ENCODE data around the gene WDR26. TPM values are rescaled to one million over a fixed set of nuclear protein-coding genes. Genes with fewer than 3 reads are reported as not detected.
"Not testable (repeated sequence)": the region's sequence is repeated elsewhere in the genome, so short reads cannot be mapped to it uniquely, and the experiment has no call there.

Gene WDR26
- total RNA-seq, 1 donor from 2014 or later = 106 TPM

DNA sequence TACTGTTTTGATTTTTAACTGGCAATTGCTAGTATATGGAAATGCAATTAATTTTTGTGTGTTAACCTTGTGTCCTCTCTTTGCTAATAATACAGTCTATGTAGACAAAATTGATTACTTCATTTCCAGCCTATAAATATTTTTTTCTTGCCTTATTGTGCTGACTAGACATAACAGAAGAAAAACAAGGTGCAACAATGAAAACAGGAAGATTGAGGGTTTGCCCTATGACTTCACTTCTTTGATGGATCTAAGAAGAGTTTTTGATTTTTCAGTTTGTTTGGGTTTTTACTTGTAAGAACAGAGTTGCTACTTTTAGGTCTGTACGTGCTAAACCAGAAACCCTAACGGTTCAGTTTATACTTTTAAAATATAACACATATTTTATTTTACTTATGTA is 86.5 kb downstream of the WDR26 start:
- no peak for TF ChIP-seq CTCF (IDR thresholded peaks at IDR 0.05)
- H3K4me3 Mint-ChIP-seq (ENCODE audit: unreplicated experiment) = no peak overlapping the region
- no peaks in the 10 kb centered on the region for H3K36me3 Mint-ChIP-seq (ENCODE audit: unreplicated experiment)

DNA sequence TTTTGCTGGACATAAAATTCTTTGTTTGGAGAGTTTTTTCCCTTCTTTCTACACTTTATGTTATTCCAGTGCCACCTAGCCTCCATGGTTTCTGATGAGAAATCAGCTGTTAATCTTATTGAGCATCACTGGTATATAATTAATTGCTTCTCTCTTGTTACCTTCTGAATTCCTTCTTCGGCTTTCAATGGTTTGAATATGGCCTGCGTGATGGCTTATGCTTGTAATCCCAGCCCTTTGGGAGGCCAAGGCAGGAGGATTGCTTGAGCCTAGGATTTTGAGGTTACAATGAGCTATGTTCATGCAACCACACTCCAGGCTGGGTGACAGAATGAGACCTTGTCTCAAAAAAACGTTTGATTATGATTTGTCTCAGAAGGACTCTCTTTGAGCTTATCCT is 90.9 kb downstream of the WDR26 start:
- TF ChIP-seq CTCF (IDR thresholded peaks at IDR 0.05) = no peak
- H3K36me3 Mint-ChIP-seq (ENCODE audit: unreplicated experiment) = no peaks in the 10 kb centered on the region
- DNase-seq (ENCODE audit: extremely low spot score, unreplicated experiment) = no peak
- H3K4me1 Mint-ChIP-seq (ENCODE audit: unreplicated experiment) = peaks cover 2% of the 10 kb centered on the region
- no peaks in the 10 kb centered on the region for H3K9me3 Mint-ChIP-seq (ENCODE audit: unreplicated experiment)
- H3K4me3 Mint-ChIP-seq (ENCODE audit: unreplicated experiment) = no peak overlapping the region
- H3K27ac Mint-ChIP-seq (ENCODE audit: unreplicated experiment) = no peak overlapping the region
- H3K27me3 Mint-ChIP-seq (ENCODE audit: unreplicated experiment) = peaks cover 28% of the 10 kb centered on the region

More for the DNA sequence above, 86.5 kb downstream of the WDR26 start:
- H3K4me1 Mint-ChIP-seq (ENCODE audit: unreplicated experiment) = no peaks in the 10 kb centered on the region
- no peak for DNase-seq (ENCODE audit: extremely low spot score, unreplicated experiment)
- peaks cover 25% of the 10 kb centered on the region for H3K27me3 Mint-ChIP-seq (ENCODE audit: unreplicated experiment)
- H3K27ac Mint-ChIP-seq (ENCODE audit: unreplicated experiment) = no peak overlapping the region
- no peaks in the 10 kb centered on the region for H3K9me3 Mint-ChIP-seq (ENCODE audit: unreplicated experiment)

GRCh38 chr1:224340453-224341384 is 93.9 kb downstream of the WDR26 start:
- H3K36me3 Mint-ChIP-seq (ENCODE audit: unreplicated experiment); H3K9me3 Mint-ChIP-seq (ENCODE audit: unreplicated experiment); H3K4me1 Mint-ChIP-seq (ENCODE audit: unreplicated experiment); H3K27ac Mint-ChIP-seq (ENCODE audit: unreplicated experiment); DNase-seq (ENCODE audit: extremely low spot score, unreplicated experiment): not testable (repeated sequence)
- H3K27me3 Mint-ChIP-seq (ENCODE audit: unreplicated experiment) = peaks cover 11% of the 10 kb centered on the region
- peak overlapping the region; percentile 63 for H3K4me3 Mint-ChIP-seq (ENCODE audit: unreplicated experiment)

- DNase-seq (ENCODE audit: extremely low spot score, unreplicated experiment) = no peak
- Mint-ChIP-seq H3K4me3 (ENCODE audit: unreplicated experiment) (no peak overlapping the region), H3K36me3 (ENCODE audit: unreplicated experiment) (no peaks in the 10 kb centered on the region), H3K4me1 (ENCODE audit: unreplicated experiment) (peaks cover 2% of the 10 kb centered on the region), H3K9me3 (ENCODE audit: unreplicated experiment) (no peaks in the 10 kb centered on the region), H3K27me3 (ENCODE audit: unreplicated experiment) (peaks cover 10% of the 10 kb centered on the region), H3K27ac (ENCODE audit: unreplicated experiment) (no peak overlapping the region)
- TF ChIP-seq CTCF (IDR thresholded peaks at IDR 0.05) = no peak
Measured at GRCh38 chr1:224339442-224340033, 95.1 kb downstream of the WDR26 start.

DNA sequence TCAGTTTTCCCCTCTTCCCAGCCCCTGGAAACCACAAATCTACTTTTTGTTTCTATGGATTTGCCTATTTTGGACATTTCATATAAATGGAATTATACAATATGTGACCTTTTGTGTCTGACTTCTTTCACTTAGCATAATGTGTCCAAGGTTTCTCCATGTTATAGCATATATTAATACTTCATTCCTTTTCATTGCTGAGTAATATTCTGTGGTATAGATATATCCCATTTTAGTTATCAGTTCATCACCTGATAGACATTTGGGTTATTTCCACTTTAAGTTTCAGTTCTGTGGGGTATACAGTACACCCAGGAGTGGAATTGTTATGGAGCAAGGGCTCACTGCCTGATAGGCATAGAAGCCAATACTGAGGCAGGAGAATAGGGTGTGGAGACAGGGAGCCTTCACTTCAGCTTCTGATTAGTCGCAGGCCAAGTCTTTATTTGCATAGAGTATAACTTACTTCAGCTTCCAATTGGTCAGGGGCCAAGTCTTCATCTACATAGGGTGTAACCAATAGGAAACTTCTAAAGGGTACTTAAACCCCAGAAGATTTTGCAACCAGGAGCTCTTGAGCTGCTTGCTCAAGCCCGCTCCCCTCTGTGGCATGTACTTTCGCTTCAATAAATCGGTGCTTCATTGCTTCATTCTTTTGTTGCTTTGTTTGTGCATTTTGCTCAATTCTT is 96.3 kb downstream of the WDR26 start:
- Mint-ChIP-seq H3K9me3 (ENCODE audit: unreplicated experiment) (no peaks in the 10 kb centered on the region), H3K36me3 (ENCODE audit: unreplicated experiment) (no peaks in the 10 kb centered on the region), H3K4me1 (ENCODE audit: unreplicated experiment) (peaks cover 2% of the 10 kb centered on the region), H3K4me3 (ENCODE audit: unreplicated experiment) (no peak overlapping the region), H3K27ac (ENCODE audit: unreplicated experiment) (no peak overlapping the region), H3K27me3 (ENCODE audit: unreplicated experiment) (peaks cover 14% of the 10 kb centered on the region)
- DNase-seq (ENCODE audit: extremely low spot score, unreplicated experiment) = no peak
- no peak for TF ChIP-seq CTCF (IDR thresholded peaks at IDR 0.05)

Small RNA genes lying within 50 kb of the gene (microRNA-seq; reads per million reads assigned to microRNA genes)
- not detected for gene MIR4742 (ENCODE audit: unreplicated experiment)

Other genes starting within 250 kb of the WDR26 start
- 22.5 and 28.2 TPM in 2 replicates for gene NVL, start 104.6 kb downstream of the WDR26 start, total RNA-seq
- 53.6 and 54.8 TPM in 2 replicates for gene CNIH4, start 77.9 kb downstream of the WDR26 start, total RNA-seq
- gene CNIH3, start 181.5 kb upstream of the WDR26 start, total RNA-seq = 4.2 and 5.5 TPM in 2 replicates